OCI-M1 (cell line): ENCODE results near the gene TECPR2.
A peak's percentile ranks its signal among the peaks of the same experiment; 100 is the strongest.

Experiments
- DNase-seq: peaks from one replicate; lab custom pipeline; 2025; lab: John Stamatoyannopoulos, UW

The TECPR2 gene

GRCh38 chr14:102375119-102375518, 12.4 kb downstream of the TECPR2 start:
- no peak for DNase-seq

GRCh38 chr14:102377696-102378095, 15.0 kb downstream of the TECPR2 start:
- DNase-seq = no peak

GRCh38 chr14:102378830-102379229, 16.1 kb downstream of the TECPR2 start:
- no peak for DNase-seq

GRCh38 chr14:102387086-102387485, 24.3 kb downstream of the TECPR2 start:
- DNase-seq = no peak

- peak; percentile 30 for DNase-seq
Observed at GRCh38 chr14:102389246-102389645, 26.5 kb downstream of the TECPR2 start.

- DNase-seq = peak; percentile 67
Observed at GRCh38 chr14:102390064-102390855, 27.5 kb downstream of the TECPR2 start.

- no peak for DNase-seq
Observed at GRCh38 chr14:102392506-102392905, 29.8 kb downstream of the TECPR2 start.

- DNase-seq = no peak
Observed at GRCh38 chr14:102394717-102395375, 32.1 kb downstream of the TECPR2 start.

GRCh38 chr14:102396521-102396920, 33.8 kb downstream of the TECPR2 start:
- DNase-seq = no peak

GRCh38 chr14:102403028-102403427, 40.3 kb downstream of the TECPR2 start:
- DNase-seq = no peak

GRCh38 chr14:102407258-102407657, 44.5 kb downstream of the TECPR2 start:
- no peak for DNase-seq

GRCh38 chr14:102408724-102409123, 46.0 kb downstream of the TECPR2 start:
- DNase-seq = no peak

- DNase-seq = no peak
Observed at GRCh38 chr14:102415671-102416070, 52.9 kb downstream of the TECPR2 start.

GRCh38 chr14:102417001-102417431, 54.3 kb downstream of the TECPR2 start:
- no peak for DNase-seq

GRCh38 chr14:102417646-102418045, 54.9 kb downstream of the TECPR2 start:
- DNase-seq = no peak

- DNase-seq = no peak
Observed at GRCh38 chr14:102418169-102418852, 55.6 kb downstream of the TECPR2 start.

GRCh38 chr14:102418853-102419240, 56.1 kb downstream of the TECPR2 start:
- no peak for DNase-seq

GRCh38 chr14:102419276-102419675, 56.5 kb downstream of the TECPR2 start:
- no peak for DNase-seq

- no peak for DNase-seq
Observed at GRCh38 chr14:102419716-102420115, 57.0 kb downstream of the TECPR2 start.

- peak; percentile 30 for DNase-seq
Observed at GRCh38 chr14:102421411-102422057, 58.8 kb downstream of the TECPR2 start.

GRCh38 chr14:102424520-102424919, 61.8 kb downstream of the TECPR2 start:
- DNase-seq = no peak

GRCh38 chr14:102424923-102425322, 62.2 kb downstream of the TECPR2 start:
- no peak for DNase-seq
